GM18873 (cell line): ENCODE measurements around the gene TCF23.
"Not testable (repeated sequence)": the region's sequence is repeated elsewhere in the genome, so short reads cannot be mapped to it uniquely, and the experiment has no call there.

ENCODE experiments used
- ATAC-seq: cut with Tn5 transposase; IDR thresholded peaks from one replicate; pipeline ENCODE4 v1.9.1; 2021; ENCODE audit warnings: mild to moderate bottlenecking, moderate library complexity, moderate number of reproducible peaks; ENCODE audit not compliant: unreplicated experiment, low FRiP score

Gene TCF23

DNA sequence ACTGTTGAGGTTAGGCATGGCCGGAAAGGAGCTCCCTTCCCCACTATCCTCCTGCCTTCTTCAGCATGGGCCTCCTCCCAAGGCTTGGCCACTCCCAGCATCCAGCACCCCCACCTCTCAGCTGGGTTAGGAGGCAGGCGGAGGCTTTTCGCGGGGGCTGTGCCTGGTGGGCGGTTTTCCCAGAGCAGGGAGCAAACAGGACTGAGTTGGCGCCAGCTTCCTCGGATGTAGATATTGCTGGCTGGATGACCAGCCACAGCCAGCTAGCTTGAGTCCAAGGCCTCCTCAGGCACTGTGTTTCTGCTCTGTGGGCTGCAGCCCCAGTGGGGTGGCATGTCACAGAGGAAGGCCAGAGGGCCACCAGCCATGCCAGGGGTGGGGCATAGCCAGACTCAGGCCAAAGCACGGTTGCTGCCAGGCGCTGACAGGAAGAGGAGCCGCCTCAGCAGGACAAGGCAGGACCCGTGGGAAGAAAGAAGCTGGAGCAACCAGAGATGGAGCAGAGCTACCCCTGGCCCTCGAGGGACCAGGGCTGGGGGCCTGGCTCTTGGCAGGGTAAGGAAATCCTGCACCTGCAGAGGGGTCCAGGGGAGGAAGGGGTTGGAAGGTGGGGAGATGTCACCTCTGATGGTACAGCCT, at the start of gene TCF23:
TCF23 (plus strand) TSS at position 204 of the 639 bp plus-strand sequence; CDS start at position 334, 130 bp downstream.
- no peak for ATAC-seq

DNA sequence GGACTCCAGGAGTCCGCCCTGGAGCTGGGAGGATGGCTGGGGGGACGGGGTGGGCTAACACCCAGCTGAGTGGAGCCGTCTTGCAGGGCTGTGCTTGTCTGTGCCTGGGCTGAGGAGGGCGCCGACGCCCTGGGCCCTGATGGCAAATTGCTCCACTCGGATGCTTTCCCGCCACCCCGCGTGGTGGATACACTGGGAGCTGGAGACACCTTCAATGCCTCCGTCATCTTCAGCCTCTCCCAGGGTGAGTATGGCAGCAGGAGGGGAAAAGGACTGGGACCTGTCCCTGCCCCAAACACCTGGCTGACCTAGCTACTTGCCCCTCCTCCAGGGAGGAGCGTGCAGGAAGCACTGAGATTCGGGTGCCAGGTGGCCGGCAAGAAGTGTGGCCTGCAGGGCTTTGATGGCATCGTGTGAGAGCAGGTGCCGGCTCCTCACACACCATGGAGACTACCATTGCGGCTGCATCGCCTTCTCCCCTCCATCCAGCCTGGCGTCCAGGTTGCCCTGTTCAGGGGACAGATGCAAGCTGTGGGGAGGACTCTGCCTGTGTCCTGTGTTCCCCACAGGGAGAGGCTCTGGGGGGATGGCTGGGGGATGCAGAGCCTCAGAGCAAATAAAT, 49.4 kb upstream of the TCF23 start:
- ATAC-seq: no peak

DNA sequence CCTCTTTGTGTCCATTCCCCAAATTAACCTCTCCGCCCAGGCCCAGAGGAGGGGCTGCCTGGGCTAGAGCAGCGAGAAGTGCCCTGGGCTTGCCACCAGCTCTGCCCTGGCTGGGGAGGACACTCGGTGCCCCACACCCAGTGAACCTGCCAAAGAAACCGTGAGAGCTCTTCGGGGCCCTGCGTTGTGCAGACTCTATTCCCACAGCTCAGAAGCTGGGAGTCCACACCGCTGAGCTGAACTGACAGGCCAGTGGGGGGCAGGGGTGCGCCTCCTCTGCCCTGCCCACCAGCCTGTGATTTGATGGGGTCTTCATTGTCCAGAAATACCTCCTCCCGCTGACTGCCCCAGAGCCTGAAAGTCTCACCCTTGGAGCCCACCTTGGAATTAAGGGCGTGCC, 48.8 kb upstream of the TCF23 start:
- ATAC-seq: no peak

DNA sequence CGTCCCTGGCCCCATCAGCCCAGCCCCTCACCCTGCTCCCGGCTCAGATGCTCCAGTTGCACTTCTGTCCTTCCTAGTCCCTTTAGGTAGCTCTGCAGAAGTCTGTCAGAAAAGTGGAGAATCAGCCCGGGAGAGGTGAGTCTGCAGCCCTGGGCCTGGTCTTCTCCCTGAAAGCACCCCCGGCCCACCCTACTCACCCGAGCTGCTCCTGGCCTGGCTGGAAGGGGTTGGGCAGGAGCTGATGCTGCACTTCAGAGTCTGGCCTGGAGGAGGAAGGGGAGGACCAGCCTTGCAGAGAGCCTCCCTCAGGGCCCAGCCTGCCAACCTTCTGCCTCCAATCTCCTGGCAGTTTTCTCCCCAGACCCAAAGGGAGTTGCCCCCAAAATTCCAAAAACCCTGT, 46.5 kb upstream of the TCF23 start:
- no peak for ATAC-seq

DNA sequence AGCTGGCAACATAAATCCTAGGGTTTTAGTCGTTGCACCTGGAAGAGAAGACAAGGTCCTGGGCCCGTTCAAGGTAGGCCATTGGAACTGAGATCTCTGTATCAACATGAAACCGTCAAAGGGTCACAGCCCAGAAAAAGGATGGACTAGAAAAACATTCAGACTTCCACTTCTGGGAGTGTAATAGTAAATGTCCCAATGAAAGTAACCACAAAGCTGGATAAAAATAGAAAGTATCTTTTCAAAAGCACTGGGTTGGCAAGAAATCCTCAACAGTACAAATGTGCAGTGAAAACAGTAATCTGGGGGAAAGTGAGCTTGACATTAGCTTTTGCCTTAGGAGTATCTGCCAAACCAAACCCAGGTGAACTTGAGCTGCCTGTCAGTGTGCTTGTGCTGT, 42.8 kb upstream of the TCF23 start:
- no peak for ATAC-seq

DNA sequence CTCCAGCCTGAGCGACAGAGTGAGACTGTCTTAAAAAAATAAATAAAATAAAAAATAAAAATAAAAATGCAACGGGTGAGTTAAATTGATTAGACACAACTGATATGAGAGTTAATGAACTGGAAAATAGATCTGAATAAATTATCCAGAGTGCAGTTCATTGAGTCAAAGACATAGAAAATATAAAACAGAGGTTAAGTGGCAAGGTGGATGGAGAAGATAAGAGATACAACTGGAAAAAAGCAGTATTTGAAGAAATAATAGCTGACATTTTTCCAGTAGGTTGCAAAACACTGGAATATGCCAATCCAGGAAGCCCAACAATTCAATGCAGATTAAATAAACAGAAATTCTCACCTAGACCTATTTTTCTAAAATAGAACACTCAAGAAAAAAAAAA, 40.6 kb upstream of the TCF23 start:
- ATAC-seq: no peak

DNA sequence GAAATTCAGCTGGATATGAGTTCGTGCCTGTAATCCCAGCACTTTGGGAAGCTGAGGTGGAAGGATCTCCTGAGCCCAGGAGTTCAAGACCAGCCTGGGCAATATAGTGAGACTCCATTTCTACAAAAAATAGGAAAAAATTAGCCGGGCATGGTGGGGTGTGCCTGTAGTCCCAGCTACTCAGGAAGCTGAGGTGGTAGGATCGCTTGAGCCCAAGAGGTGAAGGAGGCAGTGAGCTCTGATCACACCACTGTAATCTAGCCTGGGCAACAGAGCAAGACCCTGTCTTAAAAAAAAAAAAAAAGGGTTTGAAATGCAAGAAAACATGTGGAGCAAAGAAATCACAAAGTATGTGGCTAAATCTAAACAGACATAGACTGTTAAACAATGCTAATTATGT, 39.7 kb upstream of the TCF23 start:
- ATAC-seq: no peak

DNA sequence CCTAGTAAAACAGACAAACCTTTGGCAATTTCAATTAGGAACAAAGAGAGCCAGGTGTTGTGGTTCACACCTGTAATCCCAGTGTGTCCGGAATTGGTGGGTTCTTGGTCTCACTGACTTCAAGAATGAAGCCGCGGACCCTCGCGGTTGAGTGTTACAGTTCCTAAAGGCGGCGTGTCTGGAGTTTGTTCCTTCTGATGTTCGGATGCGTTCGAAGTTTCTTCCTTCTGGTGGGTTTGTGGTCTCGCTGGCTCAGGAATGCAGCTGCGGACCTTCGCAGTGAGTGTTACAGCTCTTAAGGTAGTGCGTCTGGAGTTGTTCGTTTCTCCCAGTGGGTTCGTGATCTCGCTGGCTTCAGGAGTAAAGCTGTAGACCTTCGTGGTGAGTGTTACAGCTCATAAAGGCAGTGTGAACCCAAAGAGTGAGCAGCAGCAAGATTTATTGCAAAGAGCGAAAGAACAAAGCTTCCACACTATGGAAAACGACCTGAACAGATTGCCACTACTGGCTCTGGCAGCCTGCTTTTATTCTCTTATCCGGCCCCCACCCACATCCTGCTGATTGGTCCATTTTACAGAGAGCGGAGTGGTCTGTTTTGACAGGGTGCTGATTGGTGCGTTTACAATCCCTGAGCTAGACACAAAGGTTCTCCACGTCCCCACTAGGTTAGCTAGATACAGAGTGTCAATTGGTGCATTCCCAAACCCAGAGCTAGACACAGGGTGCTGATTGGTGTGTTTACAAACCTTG, 38.0 kb upstream of the TCF23 start:
- not testable (repeated sequence) for ATAC-seq

DNA sequence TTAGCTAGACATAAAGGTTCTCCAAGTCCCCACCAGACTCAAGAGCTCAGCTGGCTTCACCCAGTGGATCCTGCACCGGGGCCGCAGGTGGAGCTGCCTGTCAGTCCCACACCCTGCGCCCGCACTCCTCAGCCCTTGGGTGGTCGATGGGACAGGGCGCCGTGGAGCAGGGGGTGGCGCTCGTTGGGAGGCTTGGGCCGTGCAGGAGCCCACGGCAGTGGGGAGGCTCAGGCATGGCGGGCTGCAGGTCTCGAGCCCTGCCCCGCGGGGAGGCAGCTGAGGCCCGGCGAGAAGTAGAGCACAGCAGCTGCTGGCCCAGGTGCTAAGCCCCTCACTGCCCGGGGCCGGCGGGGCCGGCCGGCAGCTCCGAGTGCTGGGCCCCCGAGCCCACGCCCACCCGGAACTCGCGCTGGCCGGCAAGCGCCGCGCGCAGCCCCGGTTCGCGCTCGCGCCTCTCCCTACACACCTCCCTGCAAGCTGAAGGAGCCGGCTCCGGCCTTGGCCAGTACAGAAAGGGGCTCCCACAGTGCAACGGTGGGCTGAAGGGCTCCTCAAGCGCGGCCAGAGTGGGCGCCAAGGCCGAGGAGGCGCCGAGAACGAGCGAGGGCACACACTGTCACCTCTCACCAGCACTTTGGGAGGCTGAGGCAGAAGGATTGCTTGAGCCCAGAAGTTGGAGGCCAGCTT, 37.3 kb upstream of the TCF23 start:
- ATAC-seq: not testable (repeated sequence)

DNA sequence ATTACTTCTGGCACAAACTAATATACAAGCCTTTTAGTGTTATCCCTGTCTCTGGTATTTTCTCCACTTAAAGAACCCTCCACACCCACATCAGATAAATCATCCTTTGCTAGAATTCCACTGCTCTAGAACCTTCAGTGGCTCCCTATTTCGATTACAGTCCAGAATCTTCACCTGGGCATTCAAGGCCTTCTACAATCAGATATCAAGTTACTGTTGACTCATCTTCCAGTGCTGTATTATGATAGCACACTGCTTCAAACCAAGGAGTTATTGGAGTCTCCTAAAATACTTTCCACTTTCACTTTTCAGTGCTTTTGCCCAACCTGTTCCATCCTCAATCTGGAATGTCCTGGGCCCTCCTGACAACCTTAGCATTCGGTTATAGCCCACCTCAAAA, 33.3 kb upstream of the TCF23 start:
- ATAC-seq: no peak

DNA sequence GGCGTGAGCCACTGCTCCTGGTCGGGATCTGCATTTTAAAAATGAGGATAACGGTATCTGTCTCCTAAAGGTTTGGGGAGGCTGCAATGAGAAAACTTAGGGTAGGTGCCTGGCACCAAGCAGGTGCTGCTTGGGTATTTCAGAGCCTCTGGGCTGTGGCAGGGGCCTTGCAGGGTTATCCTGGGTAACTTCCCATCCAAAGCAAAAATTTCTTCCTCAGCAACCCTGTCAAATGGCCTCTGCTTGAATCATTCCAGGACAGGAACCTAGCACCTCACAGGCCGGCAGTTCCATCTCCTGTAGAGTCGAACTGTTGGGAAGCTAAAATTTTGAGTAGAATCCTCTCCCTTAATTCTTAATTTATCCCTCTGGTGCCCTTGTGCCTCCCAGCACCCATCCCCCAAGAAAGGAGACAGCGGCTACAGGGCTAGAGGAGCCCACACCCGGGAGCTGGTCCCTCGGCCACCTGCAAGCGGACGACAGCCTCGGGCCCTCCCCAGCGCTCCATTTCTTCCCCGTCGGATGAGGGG, 30.7 kb upstream of the TCF23 start:
- no peak for ATAC-seq

DNA sequence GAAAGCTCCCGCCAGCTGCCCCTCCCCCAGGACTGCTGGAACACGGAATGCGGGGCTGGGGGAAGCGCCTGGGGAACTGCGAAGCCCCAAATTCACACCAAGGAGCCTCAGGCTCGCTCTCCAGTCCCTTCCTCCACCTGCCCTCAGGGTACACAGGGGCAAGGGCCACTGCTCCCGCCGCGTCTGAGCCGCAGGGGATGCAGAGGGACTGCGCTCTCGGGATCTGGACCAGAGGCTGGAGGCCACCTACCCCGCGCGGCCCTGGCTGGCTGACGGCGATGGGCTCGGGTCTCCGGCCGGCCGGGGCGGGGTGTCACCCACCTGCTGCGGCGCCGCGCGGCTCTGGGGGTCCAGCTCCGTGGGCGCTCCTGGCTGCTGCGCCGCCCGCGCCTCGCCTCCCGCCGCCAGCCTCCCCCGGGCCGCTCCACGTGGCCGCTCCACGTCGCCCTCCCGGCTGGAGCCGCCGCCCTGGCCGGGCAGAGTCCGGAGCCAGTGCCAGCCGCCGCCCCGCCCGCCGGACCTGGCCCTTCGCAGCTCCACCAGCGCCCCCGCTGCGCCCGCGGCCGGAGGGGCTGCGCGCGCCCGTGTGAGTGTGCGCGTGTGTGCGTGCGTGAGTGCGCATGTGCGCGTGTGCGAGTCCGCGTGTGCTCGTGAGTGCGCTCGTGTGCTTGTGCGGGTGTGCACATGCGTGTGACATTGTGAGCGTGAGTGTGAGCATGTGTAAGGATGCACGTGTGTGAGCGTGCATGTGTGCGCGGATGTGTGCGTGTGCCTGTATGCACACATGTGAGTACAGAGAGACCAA, 30.1 kb upstream of the TCF23 start, which contains the start of gene CGREF1:
CGREF1 (minus strand) TSS at position 604 of the 805 bp plus-strand sequence. CDS start 14,762 bp downstream, outside the sequence.
- no peak for ATAC-seq

DNA sequence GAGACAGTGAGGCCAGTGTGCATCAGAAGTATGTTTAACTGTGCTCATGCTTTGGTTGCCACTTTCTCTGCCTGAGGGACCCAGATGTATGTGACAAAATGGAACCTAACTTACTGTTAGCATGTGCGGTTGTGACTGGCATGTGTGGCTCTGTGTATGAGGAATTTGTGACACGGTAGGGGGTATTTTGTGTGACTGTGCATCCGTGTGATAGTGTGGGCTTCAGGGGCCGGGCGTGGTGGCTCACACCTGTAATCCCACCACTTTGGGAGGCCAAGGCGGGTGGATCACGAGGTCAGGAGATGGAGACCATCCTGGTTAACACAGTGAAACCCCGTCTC, 29.5 kb upstream of the TCF23 start:
- ATAC-seq: not testable (repeated sequence)

DNA sequence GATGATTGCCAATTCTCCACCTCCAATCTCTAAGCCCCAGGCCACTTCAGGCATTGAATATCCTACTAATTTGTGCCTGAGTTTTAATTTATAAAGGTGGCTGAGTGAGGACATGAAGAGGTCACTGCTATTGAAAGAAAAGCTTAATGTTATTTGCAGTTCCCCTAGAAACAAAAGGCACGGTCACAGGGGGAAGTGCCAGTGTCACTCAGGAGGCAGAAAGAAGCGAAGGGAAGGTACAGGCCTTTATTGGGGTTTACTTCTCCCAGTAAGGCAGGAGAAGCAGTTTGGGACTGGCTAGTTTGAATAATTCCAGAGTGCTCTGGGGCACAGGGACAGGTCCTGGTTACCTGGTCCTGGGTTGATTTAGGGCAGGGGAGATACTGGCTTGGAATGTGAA, 26.9 kb upstream of the TCF23 start:
- no peak for ATAC-seq

DNA sequence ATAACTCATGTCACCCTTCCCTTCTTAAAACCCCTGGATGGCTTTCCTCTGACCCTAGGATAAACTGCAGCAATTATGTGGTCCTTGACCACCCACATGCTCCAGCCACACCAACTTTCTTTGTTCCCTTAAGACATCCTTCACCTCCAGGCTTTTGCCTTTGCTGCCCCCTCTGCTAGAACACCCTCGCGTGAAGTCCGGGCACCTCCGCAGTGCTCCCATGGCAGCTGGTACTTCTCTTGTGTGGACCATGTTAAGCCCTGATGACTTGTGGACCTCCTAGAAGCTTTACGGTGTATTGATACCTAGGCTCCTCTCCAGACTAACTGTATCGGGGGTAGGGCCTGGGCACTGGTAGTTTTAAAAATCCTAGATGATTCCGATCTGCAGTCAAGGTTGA, 26.0 kb upstream of the TCF23 start:
- no peak for ATAC-seq

DNA sequence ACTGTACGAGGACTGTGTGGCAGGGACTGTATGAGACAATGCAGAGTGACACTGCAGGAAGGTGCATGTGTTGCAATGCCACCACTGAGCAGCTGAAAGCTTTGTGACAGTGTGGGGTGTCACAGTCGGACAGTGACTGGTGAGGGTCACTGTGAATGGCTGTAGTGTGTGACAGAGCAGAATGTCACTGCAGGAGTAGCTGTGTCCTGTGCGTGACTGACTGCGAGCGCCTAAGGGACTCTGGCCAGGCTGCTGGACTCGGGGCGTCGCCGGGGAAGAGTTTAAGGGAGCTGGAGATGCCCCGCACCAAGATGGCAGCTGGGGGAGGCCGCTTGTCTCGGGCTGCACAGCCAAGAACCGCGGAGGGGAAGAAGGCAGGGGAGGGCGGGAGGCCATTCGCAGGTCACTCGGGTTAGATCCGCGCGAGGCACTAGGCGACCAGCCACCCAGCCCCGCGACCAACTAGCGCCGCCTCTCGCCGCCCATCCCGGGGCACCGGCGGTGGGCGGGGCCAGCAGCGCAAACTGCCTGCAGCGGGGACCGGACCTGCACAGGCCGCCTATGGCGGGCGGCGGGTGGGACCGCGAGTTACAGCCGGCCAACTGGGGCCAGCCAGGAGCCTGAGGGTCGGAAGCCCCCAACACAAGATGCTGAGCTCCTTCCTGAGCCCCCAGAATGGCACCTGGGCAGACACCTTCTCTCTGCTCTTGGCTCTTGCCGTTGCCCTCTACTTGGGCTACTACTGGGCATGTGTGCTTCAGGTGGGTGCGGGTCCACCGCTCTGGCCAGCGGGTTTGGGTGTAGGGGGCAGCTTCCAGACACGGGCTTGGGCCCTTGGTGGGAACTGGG, 25.3 kb upstream of the TCF23 start, which contains the start of gene ABHD1:
ABHD1 (plus strand) TSS at position 514 of the 849 bp plus-strand sequence; CDS start at position 648, 134 bp downstream.
- ATAC-seq: no peak

DNA sequence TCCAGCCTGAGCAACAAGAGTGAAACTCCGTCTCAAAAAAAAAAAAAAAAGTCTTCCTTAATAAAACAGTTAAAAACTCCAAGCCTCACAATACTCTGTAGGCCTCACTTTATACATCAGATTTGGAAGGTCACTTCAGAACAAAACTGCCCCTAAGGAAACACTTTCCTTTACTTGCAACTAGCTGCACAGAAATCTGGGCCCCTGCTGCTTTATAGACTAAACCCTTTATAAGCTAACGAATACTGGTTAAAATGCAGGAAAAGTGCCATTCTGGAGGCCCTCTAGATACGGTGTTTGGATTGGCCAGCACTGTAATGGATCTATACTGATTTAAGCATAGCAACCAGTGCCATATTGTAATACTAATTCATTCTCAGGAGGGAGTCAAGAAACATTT, 23.7 kb upstream of the TCF23 start:
- ATAC-seq: no peak

DNA sequence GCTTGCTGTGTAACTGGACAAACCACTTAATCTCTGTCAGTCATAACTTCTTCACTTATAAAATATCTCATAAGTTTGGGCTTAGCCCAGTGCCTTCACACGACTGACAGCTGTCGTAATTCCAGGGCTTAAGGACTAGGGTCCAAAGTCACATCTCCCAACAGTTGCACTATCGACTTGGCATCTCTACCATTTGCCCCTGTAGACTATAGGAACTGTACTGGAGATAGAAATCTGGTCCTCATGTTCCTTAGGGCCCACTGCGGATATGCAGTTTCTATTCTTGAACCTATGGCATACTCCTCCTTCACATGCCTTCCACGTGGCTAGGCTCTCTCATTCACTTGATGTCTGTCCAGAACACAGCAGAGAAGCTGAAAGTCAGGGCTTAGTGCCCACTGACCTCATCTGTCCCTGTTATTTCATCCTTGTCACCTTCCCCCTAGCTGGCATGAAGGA, 22.5 kb upstream of the TCF23 start:
- no peak for ATAC-seq
